Motor neuron (in vitro differentiated cells): Measurements from ENCODE around the gene MRPL53. TPM values are rescaled to one million over a fixed set of nuclear protein-coding genes. Genes with fewer than 3 reads are reported as not detected.
"Not testable (repeated sequence)": the region's sequence is repeated elsewhere in the genome, so short reads cannot be mapped to it uniquely, and the experiment has no call there.

ENCODE experiments used
- ATAC-seq, 8 experiments: fragments of 200-7000 bp; cut with Tn5 transposase; replicated peaks in 6 of 8; 2 replicates each; pipeline ENCODE4 v1.8.0; 2021; ENCODE audit warnings: mild to moderate bottlenecking in 8 of 8, moderate library complexity in 8 of 8
- H3K27ac ChIP-seq, 2 donors: fragments of 250-450 bp; sonication (Bioruptor Pico); 2 replicates each; pipeline ENCODE4 v1.9.0; 2021; ENCODE audit warnings: antibody characterized with exemption in 2 of 2, mild to moderate bottlenecking in 2 of 2, moderate library complexity in 1 of 2
- H3K4me1 ChIP-seq, 2 donors: fragments of 250-450 bp; sonication (Bioruptor Pico); replicated peaks in 1 of 2; 2 replicates each; pipeline ENCODE4 v1.6.1; 2021; ENCODE audit warnings: antibody characterized with exemption in 2 of 2, mild to moderate bottlenecking in 2 of 2, moderate library complexity in 1 of 2
- H3K4me3 ChIP-seq, 5 donors: fragments of 250-450 bp; sonication (Bioruptor Pico); 2 replicates each; pipeline ENCODE4 v1.9.0; 2021; ENCODE audit warnings: antibody characterized with exemption in 5 of 5, mild to moderate bottlenecking in 5 of 5, moderate library complexity in 4 of 5
- WGBS, 10 experiments: fragments of 450-650 bp; shearing (Covaris generic); methylation state at CpG; one replicate each; pipeline ENCODE4 v1.0.0; 2022; 5-methylcytosine and 5-hydroxymethylcytosine counted together
- in situ Hi-C, 9 experiments: fragments of 400-800 bp; cut with MboI; loops; one replicate each; pipeline ENCODE4 v1.15.0; 2021; ENCODE audit warnings: low sequenced_read_pairs in 9 of 9, low pct_unique_long_range_greater_than_20kb in 2 of 9; ENCODE audit not compliant: unreplicated experiment in 9 of 9
- total RNA-seq, 8 experiments: library from RNA; unstranded; fragments of 300-600 nt; gene quantifications; 2 replicates each; pipeline versions ENCODE4 v1.2.3 to v1.2.4, GENCODE V29; 2022

The MRPL53 gene
- total RNA-seq, 8 experiments from 2014 or later: 51.1 to 83.5 (median 68.3) TPM

GRCh38 chr2:74483675-74484164, 11.2 kb upstream of the MRPL53 start:
- ATAC-seq, H3K27ac ChIP-seq: not testable (repeated sequence)
- H3K4me3 ChIP-seq: peak overlapping the region; percentile 79 to 97 (median 90)
- in situ Hi-C loops: loop anchor here in 3 of 9 experiments (25.0 kb wide), 1 partner anchor 104 kb away; no protein-coding TSS in a partner anchor
- 40 to 100% (median 81%) methylated on average over 1 to 17 of the region's 19 CpGs; no CpG with 5 or more reads in 3 of the 10 experiments for WGBS, 10 experiments
- peaks cover 8 to 16% of the 10 kb centered on the region in 2 donors for H3K4me1 ChIP-seq

GRCh38 chr2:74482801-74483674, 10.6 kb upstream of the MRPL53 start, which contains the start of the genes CCDC142 and TTC31:
CCDC142 (minus strand) TSS chr2:74482998; CDS start chr2:74482837, 161 bp downstream.
TTC31 (plus strand) TSS chr2:74483081; CDS start chr2:74483096, 15 bp downstream.
- peaks cover 8 to 16% of the 10 kb centered on the region in 2 donors for H3K4me1 ChIP-seq
- ATAC-seq: peak; percentile 92 to 94 (median 92)
- peak within 1 kb of the TSS; percentile 91 to 93 for H3K27ac ChIP-seq
- in situ Hi-C loops: loop anchor here in 3 of 9 experiments (25.0 kb wide), 1 partner anchor 104 kb away; no protein-coding TSS in a partner anchor
- WGBS, 10 experiments: 0 to 60% (median 1%) methylated on average over 1 to 31 of the region's 50 CpGs; no CpG with 5 or more reads in 3 of the 10 experiments
- peak within 1 kb of the TSS; percentile 79 to 97 (median 90) for H3K4me3 ChIP-seq

- peak overlapping the region; percentile 79 to 97 (median 90) for H3K4me3 ChIP-seq
- ATAC-seq: peak; percentile 42 to 69 (median 50)
- H3K4me1 ChIP-seq: peaks cover 8 to 16% of the 10 kb centered on the region in 2 donors
- H3K27ac ChIP-seq: peak overlapping the region; percentile 91 to 93
- WGBS, 10 experiments: 0 to 3% (median 2%) methylated on average over 5 to 31 of the region's 80 CpGs; no CpG with 5 or more reads in 5 of the 10 experiments
- in situ Hi-C loops: loop anchor here in 3 of 9 experiments (25.0 kb wide), 1 partner anchor 105 kb away; no protein-coding TSS in a partner anchor
Measured at GRCh38 chr2:74481961-74482800, 9.7 kb upstream of the MRPL53 start.

- peaks cover 8 to 16% of the 10 kb centered on the region in 2 donors for H3K4me1 ChIP-seq
- peak overlapping the region; percentile 79 to 97 (median 90) for H3K4me3 ChIP-seq
- in situ Hi-C loops: loop anchor here in 3 of 9 experiments (25.0 kb wide), 1 partner anchor 106 kb away; no protein-coding TSS in a partner anchor
- H3K27ac ChIP-seq: no peak overlapping the region
- WGBS, 10 experiments: 20 to 80% (median 49%) methylated on average over 1 of the region's 3 CpGs; no CpG with 5 or more reads in 6 of the 10 experiments
- no peak for ATAC-seq
Measured at GRCh38 chr2:74481431-74481830, 9.0 kb upstream of the MRPL53 start.

GRCh38 chr2:74474899-74475298, 2.4 kb upstream of the MRPL53 start:
- no peak overlapping the region for H3K27ac ChIP-seq
- 50 to 100% (median 89%) methylated on average over 1 to 3 of the region's 5 CpGs; no CpG with 5 or more reads in 4 of the 10 experiments for WGBS, 10 experiments
- peaks cover 13 to 14% of the 10 kb centered on the region in 2 donors for H3K4me1 ChIP-seq
- no peak overlapping the region for H3K4me3 ChIP-seq
- in situ Hi-C loops: loop anchor here in 3 of 9 experiments (25.0 kb wide), 1 partner anchor 112 kb away; no protein-coding TSS in a partner anchor
- no peak for ATAC-seq

- Histone ChIP-seq H3K4me3 (no peak overlapping the region), H3K4me1 (peaks cover 13 to 14% of the 10 kb centered on the region in 2 donors), H3K27ac (no peak overlapping the region)
- no peak for ATAC-seq
- WGBS, 10 experiments: 83 to 100% (median 97%) methylated on average over 1 to 4 of the region's 6 CpGs; no CpG with 5 or more reads in 5 of the 10 experiments
- in situ Hi-C loops: no loop called here
Measured at GRCh38 chr2:74474481-74474880, 2.0 kb upstream of the MRPL53 start.

- 0 to 30% (median 13%) methylated on average over 1 to 6 of the region's 7 CpGs; no CpG with 5 or more reads in 4 of the 10 experiments for WGBS, 10 experiments
- H3K4me1 ChIP-seq: peaks cover 13 to 14% of the 10 kb centered on the region in 2 donors
- ATAC-seq: peak in 1 of 8 experiments; percentile 1
- peak overlapping the region; percentile 51 to 80 (median 57) for H3K4me3 ChIP-seq
- in situ Hi-C loops: no loop called here
- H3K27ac ChIP-seq: peak overlapping the region; percentile 82 to 95
Measured at GRCh38 chr2:74472945-74473258, 422 bp upstream of the MRPL53 start.

GRCh38 chr2:74471332-74472065, 981 bp downstream of the MRPL53 start:
- peak overlapping the region; percentile 82 to 95 for H3K27ac ChIP-seq
- 0 to 95% (median 47%) methylated on average over 2 to 12 of the region's 16 CpGs; no CpG with 5 or more reads in 1 of the 10 experiments for WGBS, 10 experiments
- peak in 1 of 8 experiments; percentile 1 for ATAC-seq
- H3K4me3 ChIP-seq: peak overlapping the region; percentile 51 to 80 (median 57)
- in situ Hi-C loops: no loop called here
- H3K4me1 ChIP-seq: peaks cover 13 to 14% of the 10 kb centered on the region in 2 donors

- in situ Hi-C loops, H3K27ac ChIP-seq, H3K4me3 ChIP-seq, ATAC-seq: not testable (repeated sequence)
- peaks cover 13 to 20% of the 10 kb centered on the region in 2 donors for H3K4me1 ChIP-seq
- WGBS, 10 experiments: 92 to 100% (median 98%) methylated on average over 1 to 9 of the region's 12 CpGs
Measured at GRCh38 chr2:74470742-74471141, 1.7 kb downstream of the MRPL53 start.

- peak in 6 of 8 experiments; percentile 1 to 4 (median 2) for ATAC-seq
- Histone ChIP-seq H3K27ac (peak overlapping the region; percentile 78 to 88), H3K4me1 (peaks cover 8 to 16% of the 10 kb centered on the region in 2 donors), H3K4me3 (peak overlapping the region; percentile 75 to 98 (median 90))
- in situ Hi-C loops: no loop called here
- WGBS, 10 experiments: 0 to 9% methylated on average over 1 to 11 of the region's 13 CpGs; no CpG with 5 or more reads in 8 of the 10 experiments
Measured at GRCh38 chr2:74464406-74464805, 8.1 kb downstream of the MRPL53 start.

- no peak for ATAC-seq
- Histone ChIP-seq H3K27ac (no peak overlapping the region), H3K4me1 (peaks cover 11 to 16% of the 10 kb centered on the region in 2 donors), H3K4me3 (no peak overlapping the region)
- in situ Hi-C loops: no loop called here
- 20 to 90% (median 60%) methylated on average over 1 to 2 of the region's 4 CpGs; no CpG with 5 or more reads in 6 of the 10 experiments for WGBS, 10 experiments
Measured at GRCh38 chr2:74462786-74463105, 9.7 kb downstream of the MRPL53 start.
